Gastroesophageal sphincter (tissue), 3 donors: ENCODE results near the gene F8A3.

Experiments used
- CTCF ChIP-seq, 4 experiments: fragments of 200-600 bp in 2 of 4; fragments of 450-650 bp in 2 of 4; sonication (generic) in 1 of 4; IDR thresholded peaks; one replicate each; pipeline ENCODE4 v1.5.1; 2017 to 2019; ENCODE audit warnings: antibody characterized with exemption in 4 of 4, mild to moderate bottlenecking in 2 of 4, moderate library complexity in 2 of 4
- POLR2A ChIP-seq, 2 donors: fragments of 450-650 bp; IDR thresholded peaks; one replicate each; pipeline ENCODE4 v1.6.1; 2017; ENCODE audit warnings: antibody characterized with exemption in 2 of 2, mild to moderate bottlenecking in 2 of 2, moderate library complexity in 1 of 2
- POLR2AphosphoS5 ChIP-seq: sonication (generic); formaldehyde crosslinking; IDR thresholded peaks from one replicate; pipeline ENCODE4 v1.6.1; 2017; ENCODE audit warnings: antibody characterized with exemption

GRCh38 chrX:155505296-155505695 is 46.9 kb upstream of the F8A3 start:
- TF ChIP-seq POLR2AphosphoS5: no peak
- no peak for TF ChIP-seq POLR2A (IDR thresholded peaks at IDR 0.05)
- no peak for TF ChIP-seq CTCF (IDR thresholded peaks at IDR 0.05)
